HL-60 (cell line): ENCODE data around the gene SMIM22.

Experiments
- GABPA ChIP-seq: IDR thresholded peaks from 2 replicates; pipeline ENCODE4 v1.6.1; 2012; ENCODE audit warnings: low read depth
- POLR2AphosphoS5 ChIP-seq: IDR thresholded peaks from 2 replicates; pipeline ENCODE4 v1.6.1; 2012; ENCODE audit warnings: low read depth
- TF ChIP-seq, protein P1 (sequence below): IDR thresholded peaks from one replicate; pipeline ENCODE4 v1.5.1; 2011; ENCODE audit warnings: low read length, control low read depth, inconsistent platforms; ENCODE audit not compliant: insufficient read depth

DNA sequence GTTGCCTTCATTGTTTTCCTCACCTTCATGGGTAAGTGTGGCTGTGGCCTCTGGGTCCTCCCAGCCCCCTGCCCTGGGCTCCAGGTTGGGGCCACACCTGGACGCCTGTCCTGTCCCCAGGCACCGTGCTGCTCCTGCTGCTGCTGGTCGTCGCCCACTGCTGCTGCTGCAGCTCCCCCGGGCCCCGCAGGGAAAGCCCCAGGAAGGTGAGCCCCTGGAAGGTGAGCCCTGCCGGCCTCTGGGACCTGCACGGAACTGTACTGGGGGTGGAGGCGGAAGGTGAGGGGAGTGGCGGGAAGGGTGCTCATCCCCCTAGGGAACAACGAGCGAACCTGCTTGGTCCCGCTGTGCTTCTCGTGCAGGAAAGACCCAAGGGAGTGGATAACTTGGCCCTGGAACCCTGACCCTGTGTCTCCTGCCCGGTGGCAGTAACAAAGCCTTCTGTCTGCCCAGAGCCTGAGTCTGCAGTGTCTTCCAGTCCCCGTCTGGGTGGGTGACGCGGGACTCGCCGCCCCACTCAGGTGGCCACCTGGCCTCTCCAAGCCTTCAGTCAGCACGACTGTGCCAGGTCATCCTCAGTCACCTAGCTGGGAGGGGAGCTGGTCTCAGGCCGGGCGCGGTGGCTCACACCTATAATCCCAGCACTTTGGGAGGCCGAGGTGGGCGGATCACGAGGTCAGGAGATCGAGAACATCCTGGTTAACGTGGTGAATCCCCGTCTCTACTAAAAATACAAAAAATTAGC is 831 bp downstream of the SMIM22 start:
- TF ChIP-seq POLR2AphosphoS5 (no peak), GABPA (no peak)
- TF ChIP-seq, protein P1, sequence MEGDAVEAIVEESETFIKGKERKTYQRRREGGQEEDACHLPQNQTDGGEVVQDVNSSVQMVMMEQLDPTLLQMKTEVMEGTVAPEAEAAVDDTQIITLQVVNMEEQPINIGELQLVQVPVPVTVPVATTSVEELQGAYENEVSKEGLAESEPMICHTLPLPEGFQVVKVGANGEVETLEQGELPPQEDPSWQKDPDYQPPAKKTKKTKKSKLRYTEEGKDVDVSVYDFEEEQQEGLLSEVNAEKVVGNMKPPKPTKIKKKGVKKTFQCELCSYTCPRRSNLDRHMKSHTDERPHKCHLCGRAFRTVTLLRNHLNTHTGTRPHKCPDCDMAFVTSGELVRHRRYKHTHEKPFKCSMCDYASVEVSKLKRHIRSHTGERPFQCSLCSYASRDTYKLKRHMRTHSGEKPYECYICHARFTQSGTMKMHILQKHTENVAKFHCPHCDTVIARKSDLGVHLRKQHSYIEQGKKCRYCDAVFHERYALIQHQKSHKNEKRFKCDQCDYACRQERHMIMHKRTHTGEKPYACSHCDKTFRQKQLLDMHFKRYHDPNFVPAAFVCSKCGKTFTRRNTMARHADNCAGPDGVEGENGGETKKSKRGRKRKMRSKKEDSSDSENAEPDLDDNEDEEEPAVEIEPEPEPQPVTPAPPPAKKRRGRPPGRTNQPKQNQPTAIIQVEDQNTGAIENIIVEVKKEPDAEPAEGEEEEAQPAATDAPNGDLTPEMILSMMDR = no peak
